GM19351 (cell line): ENCODE data around the gene MESD.

Source experiments
- ATAC-seq: cut with Tn5 transposase; IDR thresholded peaks from one replicate; pipeline ENCODE4 v1.9.1; 2021; ENCODE audit warnings: mild to moderate bottlenecking, moderate library complexity; ENCODE audit not compliant: unreplicated experiment

Gene MESD

GRCh38 chr15:80913541-80913940 lies 76.1 kb downstream of the MESD start:
- ATAC-seq = no peak

- ATAC-seq = no peak
Observed at GRCh38 chr15:80912673-80913072, 76.9 kb downstream of the MESD start.

DNA sequence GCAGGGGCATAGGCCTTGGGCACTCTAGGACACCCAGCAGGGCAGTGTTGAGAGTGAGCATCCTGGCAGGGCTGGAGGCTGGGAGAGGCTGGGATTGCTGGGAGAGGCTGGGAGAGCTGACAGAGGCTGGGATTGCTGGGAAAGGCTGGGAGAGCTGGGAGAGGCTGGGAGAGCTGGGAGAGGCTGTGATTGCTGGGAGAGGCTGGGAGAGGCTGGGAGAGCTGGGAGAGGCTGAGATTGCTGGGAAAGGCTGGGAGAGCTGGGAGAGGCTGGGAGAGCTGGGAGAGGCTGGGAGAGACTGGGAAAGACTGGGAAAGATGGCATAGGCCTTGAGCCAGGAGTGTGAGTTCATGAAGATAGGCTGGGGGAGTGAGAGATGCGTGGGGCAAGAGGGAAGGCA lies 77.8 kb downstream of the MESD start:
- ATAC-seq = no peak

GRCh38 chr15:80906159-80906766 lies 83.4 kb downstream of the MESD start:
- ATAC-seq = no peak

DNA sequence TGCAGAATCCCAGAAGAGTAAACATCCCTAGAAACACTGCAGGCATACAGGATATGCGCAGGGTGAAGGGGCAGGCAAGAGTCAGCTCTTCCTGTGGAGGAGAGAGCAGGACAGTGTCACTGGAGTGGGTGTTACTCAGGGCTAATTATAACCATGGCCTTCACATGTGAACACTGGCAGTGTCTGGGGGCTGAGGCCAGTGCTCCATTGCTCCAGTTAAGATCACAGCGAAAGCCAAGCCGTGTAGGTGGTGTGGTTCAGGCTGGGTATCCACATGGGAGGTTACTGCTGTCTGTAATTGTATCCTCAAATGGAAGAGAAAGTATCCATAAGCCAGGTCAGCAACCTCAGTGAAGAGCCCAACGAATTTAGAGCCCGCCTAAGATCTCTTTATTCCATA lies 84.6 kb downstream of the MESD start:
- ATAC-seq = no peak

GRCh38 chr15:80902298-80902801 lies 87.3 kb downstream of the MESD start:
- no peak for ATAC-seq

GRCh38 chr15:80898040-80898439 lies 91.6 kb downstream of the MESD start:
- no peak for ATAC-seq
